ENCODE measurements around the gene GPR62. TPM values are rescaled to one million over a fixed set of nuclear protein-coding genes. Genes with fewer than 3 reads are reported as not detected.

Gene GPR62
- total and polyA plus RNA-seq, 5 donors = 0.19 to 1.5 (median 0.46) TPM

GRCh38 chr3:51999846-52000245 is 44.7 kb downstream of the GPR62 start:
- H3K27me3 ChIP-seq (ENCODE audit: control insufficient read depth, insufficient read depth) = no peaks in the 10 kb centered on the region
- WGBS = 80% methylated on average over 2 of the region's 2 CpGs
- H3K9me3 ChIP-seq (ENCODE audit: control insufficient read depth, low read length) = no peaks in the 10 kb centered on the region
- intact Hi-C loops (cut with DNase I) = loop anchor here (5.0 to 10.0 kb wide), 5 partner anchors 52 to 275 kb away; partner anchors contain the start of gene WDR82 (in 1 of the 4)
- H3K27ac ChIP-seq (ENCODE audit: low read length) = no peak overlapping the region
- ATAC-seq = no peak
- no peak overlapping the region for H3K4me3 ChIP-seq (ENCODE audit: low read length)
- peak in 1 of 3 donors; percentile 24 for DNase-seq
- no peaks in the 10 kb centered on the region for H3K4me1 ChIP-seq (ENCODE audit: control insufficient read depth, insufficient read depth, low read length)

- no peaks in the 10 kb centered on the region for H3K27me3 ChIP-seq (ENCODE audit: control insufficient read depth, insufficient read depth)
- no peaks in the 10 kb centered on the region for H3K9me3 ChIP-seq (ENCODE audit: control insufficient read depth, low read length)
- ATAC-seq = peak; percentile 60 to 65
- intact Hi-C loops (cut with DNase I) = loop anchor here (1.0 to 10.0 kb wide), 6 partner anchors 51 to 273 kb away; partner anchors contain the start of gene WDR82 (in 1 of the 4)
- no peak overlapping the region for H3K4me3 ChIP-seq (ENCODE audit: low read length)
- no peak overlapping the region for H3K27ac ChIP-seq (ENCODE audit: low read length)
- H3K4me1 ChIP-seq (ENCODE audit: control insufficient read depth, insufficient read depth, low read length) = peaks cover 7% of the 10 kb centered on the region
- peak; percentile 73 to 91 (median 90) for DNase-seq
- under 1% methylated on average over 18 of the region's 18 CpGs for WGBS
Observed at GRCh38 chr3:52001443-52001974, 46.3 kb downstream of the GPR62 start.

- DNase-seq (peak in 1 of 3 donors; percentile 31), ATAC-seq (no peak)
- Histone ChIP-seq H3K27ac (ENCODE audit: low read length) (no peak overlapping the region), H3K4me3 (ENCODE audit: low read length) (no peak overlapping the region), H3K27me3 (ENCODE audit: control insufficient read depth, insufficient read depth) (no peaks in the 10 kb centered on the region), H3K4me1 (ENCODE audit: control insufficient read depth, insufficient read depth, low read length) (peaks cover 8% of the 10 kb centered on the region), H3K9me3 (ENCODE audit: control insufficient read depth, low read length) (no peaks in the 10 kb centered on the region)
- 74% methylated on average over 6 of the region's 6 CpGs for WGBS
- intact Hi-C loops (cut with DNase I) = loop anchor here (2.0 to 10.0 kb wide), 7 partner anchors 50 to 272 kb away; partner anchors contain the start of gene WDR82 (in 1 of the 4)
Observed at GRCh38 chr3:52002748-52003147, 47.6 kb downstream of the GPR62 start.

- peak; percentile 70 to 88 (median 84) for DNase-seq
- peak; percentile 72 to 73 for ATAC-seq
- peaks cover 8% of the 10 kb centered on the region for H3K4me1 ChIP-seq (ENCODE audit: control insufficient read depth, insufficient read depth, low read length)
- intact Hi-C loops (cut with DNase I) = loop anchor here (2.0 to 10.0 kb wide), 6 partner anchors 48 to 271 kb away; partner anchors contain the start of gene WDR82 (in 1 of the 4)
- no peak overlapping the region for H3K4me3 ChIP-seq (ENCODE audit: low read length)
- H3K27ac ChIP-seq (ENCODE audit: low read length) = peak overlapping the region; percentile 10
- no peaks in the 10 kb centered on the region for H3K27me3 ChIP-seq (ENCODE audit: control insufficient read depth, insufficient read depth)
- 45% methylated on average over 16 of the region's 16 CpGs for WGBS
- H3K9me3 ChIP-seq (ENCODE audit: control insufficient read depth, low read length) = no peaks in the 10 kb centered on the region
Observed at GRCh38 chr3:52004163-52004787, 49.1 kb downstream of the GPR62 start.

GRCh38 chr3:52004906-52005395 is 49.8 kb downstream of the GPR62 start:
- Histone ChIP-seq H3K9me3 (ENCODE audit: control insufficient read depth, low read length) (no peaks in the 10 kb centered on the region), H3K27me3 (ENCODE audit: control insufficient read depth, insufficient read depth) (no peaks in the 10 kb centered on the region), H3K27ac (ENCODE audit: low read length) (peak overlapping the region; percentile 10), H3K4me1 (ENCODE audit: control insufficient read depth, insufficient read depth, low read length) (peaks cover 8% of the 10 kb centered on the region), H3K4me3 (ENCODE audit: low read length) (no peak overlapping the region)
- intact Hi-C loops (cut with DNase I) = loop anchor here (2.0 to 10.0 kb wide), 6 partner anchors 47 to 270 kb away; partner anchors contain the start of gene WDR82 (in 1 of the 4)
- 83% methylated on average over 4 of the region's 4 CpGs for WGBS
- ATAC-seq (peak in 1 of 2 donors; percentile 1), DNase-seq (peak in 1 of 3 donors; percentile 55)

- H3K9me3 ChIP-seq (ENCODE audit: control insufficient read depth, low read length) = no peaks in the 10 kb centered on the region
- H3K4me3 ChIP-seq (ENCODE audit: low read length) = no peak overlapping the region
- intact Hi-C loops (cut with DNase I) = loop anchor here in 2 of 4 donors (2.0 to 10.0 kb wide), 2 partner anchors 47 to 269 kb away; partner anchors contain the start of gene WDR82 (in 1 of the 2)
- H3K27me3 ChIP-seq (ENCODE audit: control insufficient read depth, insufficient read depth) = no peaks in the 10 kb centered on the region
- 7% methylated on average over 15 of the region's 15 CpGs for WGBS
- DNase-seq (peak; percentile 47 to 77 (median 76)), ATAC-seq (peak; percentile 17 to 52)
- peaks cover 8% of the 10 kb centered on the region for H3K4me1 ChIP-seq (ENCODE audit: control insufficient read depth, insufficient read depth, low read length)
- peak overlapping the region; percentile 31 for H3K27ac ChIP-seq (ENCODE audit: low read length)
Observed at GRCh38 chr3:52005571-52005986, 50.4 kb downstream of the GPR62 start.

- Histone ChIP-seq H3K4me1 (ENCODE audit: control insufficient read depth, insufficient read depth, low read length) (peaks cover 8% of the 10 kb centered on the region), H3K27ac (ENCODE audit: low read length) (peak overlapping the region; percentile 31), H3K4me3 (ENCODE audit: low read length) (no peak overlapping the region), H3K9me3 (ENCODE audit: control insufficient read depth, low read length) (no peaks in the 10 kb centered on the region), H3K27me3 (ENCODE audit: control insufficient read depth, insufficient read depth) (no peaks in the 10 kb centered on the region)
- WGBS = 39% methylated on average over 8 of the region's 8 CpGs
- intact Hi-C loops (cut with DNase I) = loop anchor here in 1 of 4 donors (10.0 kb wide), 1 partner anchor 269 kb away; the partner anchor contains the start of gene WDR82
- DNase-seq = peak in 1 of 3 donors; percentile 47
- ATAC-seq = peak; percentile 2 to 5
Observed at GRCh38 chr3:52006017-52006819, 51.0 kb downstream of the GPR62 start.

- WGBS = 67% methylated on average over 6 of the region's 6 CpGs
- DNase-seq (no peak), ATAC-seq (no peak)
- H3K9me3 ChIP-seq (ENCODE audit: control insufficient read depth, low read length) = no peaks in the 10 kb centered on the region
- intact Hi-C loops (cut with DNase I) = loop anchor here in 1 of 4 donors (10.0 kb wide), 1 partner anchor 268 kb away; the partner anchor contains the start of gene WDR82
- no peak overlapping the region for H3K4me3 ChIP-seq (ENCODE audit: low read length)
- no peaks in the 10 kb centered on the region for H3K27me3 ChIP-seq (ENCODE audit: control insufficient read depth, insufficient read depth)
- peaks cover 8% of the 10 kb centered on the region for H3K4me1 ChIP-seq (ENCODE audit: control insufficient read depth, insufficient read depth, low read length)
- no peak overlapping the region for H3K27ac ChIP-seq (ENCODE audit: low read length)
Observed at GRCh38 chr3:52006820-52007133, 51.6 kb downstream of the GPR62 start.
